Activated naive CD4-positive, alpha-beta T cell treated with anti-CD3 and anti-CD28 coated beads, Interleukin-2, amount 10 ng/mL, durations not matched to agents 7 days and 5 days (primary cell): ENCODE data around the gene IMMP2L.

Experiments
- CTCF ChIA-PET: fragments of 350-600 bp; sonication (Branson Sonifier 250); formaldehyde crosslinking; loops from one replicate; lab custom pipeline; 2021; ENCODE audit warnings: antibody characterized with exemption; lab: Charles Lee
- DNase-seq: peaks from one replicate; pipeline ENCODE4 v3.0.0-alpha.2; 2020
- H3K27ac Mint-ChIP-seq: one replicate; pipeline ENCODE4 v1.8.0; 2021; ENCODE audit warnings: mild to moderate bottlenecking, moderate library complexity, mixed read lengths
- H3K27me3 Mint-ChIP-seq: one replicate; pipeline ENCODE4 v1.8.0; 2021; ENCODE audit warnings: mild to moderate bottlenecking, mixed read lengths
- H3K36me3 Mint-ChIP-seq: one replicate; pipeline ENCODE4 v1.8.0; 2021; ENCODE audit warnings: mixed read lengths
- H3K4me1 Mint-ChIP-seq: one replicate; pipeline ENCODE4 v1.8.0; 2021; ENCODE audit warnings: mixed read lengths
- H3K4me3 Mint-ChIP-seq: one replicate; pipeline ENCODE4 v1.8.0; 2021; ENCODE audit warnings: mild to moderate bottlenecking, moderate library complexity, mixed read lengths
- H3K9me3 Mint-ChIP-seq: one replicate; pipeline ENCODE4 v1.8.0; 2021; ENCODE audit warnings: mixed read lengths

IMMP2L gene

GRCh38 chr7:111531993-111532392 is 30.3 kb downstream of the IMMP2L start:
- H3K9me3 Mint-ChIP-seq, result no peaks in the 10 kb centered on the region
- no peak for DNase-seq
- H3K36me3 Mint-ChIP-seq, result no peaks in the 10 kb centered on the region
- peaks cover 11% of the 10 kb centered on the region for H3K4me1 Mint-ChIP-seq
- no peaks in the 10 kb centered on the region for H3K27me3 Mint-ChIP-seq
- no peak overlapping the region for H3K27ac Mint-ChIP-seq
- CTCF ChIA-PET, result no interaction called here
- H3K4me3 Mint-ChIP-seq, result no peak overlapping the region

- Mint-ChIP-seq H3K4me1 (peaks cover 11% of the 10 kb centered on the region), H3K9me3 (no peaks in the 10 kb centered on the region), H3K27me3 (no peaks in the 10 kb centered on the region), H3K27ac (no peak overlapping the region), H3K4me3 (no peak overlapping the region), H3K36me3 (no peaks in the 10 kb centered on the region)
- CTCF ChIA-PET, result no interaction called here
- DNase-seq, result no peak
Measured at GRCh38 chr7:111530356-111530668, 32.0 kb downstream of the IMMP2L start.

GRCh38 chr7:111529507-111530355 is 32.6 kb downstream of the IMMP2L start:
- Mint-ChIP-seq H3K36me3 (no peaks in the 10 kb centered on the region), H3K4me1 (peaks cover 11% of the 10 kb centered on the region), H3K27ac (no peak overlapping the region), H3K4me3 (no peak overlapping the region), H3K9me3 (no peaks in the 10 kb centered on the region), H3K27me3 (no peaks in the 10 kb centered on the region)
- no peak for DNase-seq
- CTCF ChIA-PET, result no interaction called here

GRCh38 chr7:111528331-111528730 is 34.0 kb downstream of the IMMP2L start:
- no peaks in the 10 kb centered on the region for H3K27me3 Mint-ChIP-seq
- H3K4me3 Mint-ChIP-seq, result no peak overlapping the region
- DNase-seq, result no peak
- no peaks in the 10 kb centered on the region for H3K36me3 Mint-ChIP-seq
- CTCF ChIA-PET, result no interaction called here
- H3K9me3 Mint-ChIP-seq, result no peaks in the 10 kb centered on the region
- no peak overlapping the region for H3K27ac Mint-ChIP-seq
- H3K4me1 Mint-ChIP-seq, result peaks cover 11% of the 10 kb centered on the region

GRCh38 chr7:111527545-111527944 is 34.7 kb downstream of the IMMP2L start:
- Mint-ChIP-seq H3K9me3 (no peaks in the 10 kb centered on the region), H3K27me3 (no peaks in the 10 kb centered on the region), H3K36me3 (no peaks in the 10 kb centered on the region), H3K4me3 (no peak overlapping the region), H3K4me1 (peaks cover 11% of the 10 kb centered on the region), H3K27ac (no peak overlapping the region)
- CTCF ChIA-PET, result no interaction called here
- no peak for DNase-seq

- H3K9me3 Mint-ChIP-seq, result no peaks in the 10 kb centered on the region
- no peaks in the 10 kb centered on the region for H3K27me3 Mint-ChIP-seq
Measured at GRCh38 chr7:111525100-111525499, 37.2 kb downstream of the IMMP2L start.

GRCh38 chr7:111521660-111522059 is 40.6 kb downstream of the IMMP2L start:
- Mint-ChIP-seq H3K27me3 (no peaks in the 10 kb centered on the region), H3K36me3 (peaks cover 1% of the 10 kb centered on the region)

More at GRCh38 chr7:111525100-111525499, 37.2 kb downstream of the IMMP2L start:
- no peak for DNase-seq
- Mint-ChIP-seq H3K4me1 (peaks cover 11% of the 10 kb centered on the region), H3K4me3 (no peak overlapping the region), H3K27ac (no peak overlapping the region), H3K36me3 (peaks cover 1% of the 10 kb centered on the region)
- CTCF ChIA-PET, result no interaction called here

GRCh38 chr7:111518264-111518663 is 44.0 kb downstream of the IMMP2L start:
- no peaks in the 10 kb centered on the region for H3K27me3 Mint-ChIP-seq
- DNase-seq, result no peak
- H3K4me3 Mint-ChIP-seq, result no peak overlapping the region
- CTCF ChIA-PET, result no interaction called here
- no peak overlapping the region for H3K27ac Mint-ChIP-seq
- H3K4me1 Mint-ChIP-seq, result no peaks in the 10 kb centered on the region
- no peaks in the 10 kb centered on the region for H3K9me3 Mint-ChIP-seq
- H3K36me3 Mint-ChIP-seq, result peaks cover 1% of the 10 kb centered on the region

More at GRCh38 chr7:111521660-111522059, 40.6 kb downstream of the IMMP2L start:
- CTCF ChIA-PET, result no interaction called here
- H3K4me1 Mint-ChIP-seq, result no peaks in the 10 kb centered on the region
- no peak overlapping the region for H3K27ac Mint-ChIP-seq
- no peak overlapping the region for H3K4me3 Mint-ChIP-seq
- DNase-seq, result no peak
- no peaks in the 10 kb centered on the region for H3K9me3 Mint-ChIP-seq

GRCh38 chr7:111517549-111517951 is 44.7 kb downstream of the IMMP2L start:
- Mint-ChIP-seq H3K4me3 (no peak overlapping the region), H3K27me3 (no peaks in the 10 kb centered on the region), H3K9me3 (no peaks in the 10 kb centered on the region), H3K36me3 (peaks cover 1% of the 10 kb centered on the region), H3K4me1 (no peaks in the 10 kb centered on the region), H3K27ac (no peak overlapping the region)
- CTCF ChIA-PET, result no interaction called here
- DNase-seq, result no peak

GRCh38 chr7:111516612-111517011 is 45.7 kb downstream of the IMMP2L start:
- Mint-ChIP-seq H3K36me3 (peaks cover under 1% of the 10 kb centered on the region), H3K4me1 (no peaks in the 10 kb centered on the region), H3K27me3 (no peaks in the 10 kb centered on the region), H3K9me3 (no peaks in the 10 kb centered on the region), H3K27ac (no peak overlapping the region), H3K4me3 (no peak overlapping the region)
- no peak for DNase-seq
- CTCF ChIA-PET, result no interaction called here

- H3K27me3 Mint-ChIP-seq, result no peaks in the 10 kb centered on the region
- no peak overlapping the region for H3K27ac Mint-ChIP-seq
- H3K4me1 Mint-ChIP-seq, result no peaks in the 10 kb centered on the region
- H3K4me3 Mint-ChIP-seq, result no peak overlapping the region
- H3K9me3 Mint-ChIP-seq, result no peaks in the 10 kb centered on the region
- DNase-seq, result no peak
- H3K36me3 Mint-ChIP-seq, result no peaks in the 10 kb centered on the region
- CTCF ChIA-PET, result no interaction called here
Measured at GRCh38 chr7:111513566-111513965, 48.7 kb downstream of the IMMP2L start.

- Mint-ChIP-seq H3K27ac (no peak overlapping the region), H3K9me3 (no peaks in the 10 kb centered on the region), H3K4me1 (no peaks in the 10 kb centered on the region)
Measured at GRCh38 chr7:111511845-111512244, 50.4 kb downstream of the IMMP2L start.

GRCh38 chr7:111510584-111511378 is 51.5 kb downstream of the IMMP2L start:
- CTCF ChIA-PET, result no interaction called here
- no peak for DNase-seq
- H3K4me1 Mint-ChIP-seq, result no peaks in the 10 kb centered on the region
- H3K9me3 Mint-ChIP-seq, result no peaks in the 10 kb centered on the region
- no peaks in the 10 kb centered on the region for H3K36me3 Mint-ChIP-seq
- H3K27me3 Mint-ChIP-seq, result no peaks in the 10 kb centered on the region
- no peak overlapping the region for H3K27ac Mint-ChIP-seq
- H3K4me3 Mint-ChIP-seq, result no peak overlapping the region

More at GRCh38 chr7:111511845-111512244, 50.4 kb downstream of the IMMP2L start:
- no peak for DNase-seq
- H3K36me3 Mint-ChIP-seq, result no peaks in the 10 kb centered on the region
- CTCF ChIA-PET, result no interaction called here
- H3K4me3 Mint-ChIP-seq, result no peak overlapping the region
- no peaks in the 10 kb centered on the region for H3K27me3 Mint-ChIP-seq

- Mint-ChIP-seq H3K27me3 (no peaks in the 10 kb centered on the region), H3K4me1 (no peaks in the 10 kb centered on the region), H3K4me3 (no peak overlapping the region), H3K9me3 (no peaks in the 10 kb centered on the region), H3K27ac (no peak overlapping the region), H3K36me3 (no peaks in the 10 kb centered on the region)
- CTCF ChIA-PET, result no interaction called here
- DNase-seq, result no peak
Measured at GRCh38 chr7:111510062-111510461, 52.2 kb downstream of the IMMP2L start.

GRCh38 chr7:111509288-111509687 is 53.0 kb downstream of the IMMP2L start:
- H3K4me3 Mint-ChIP-seq, result no peak overlapping the region
- no peak for DNase-seq
- CTCF ChIA-PET, result no interaction called here
- H3K27ac Mint-ChIP-seq, result no peak overlapping the region
- no peaks in the 10 kb centered on the region for H3K9me3 Mint-ChIP-seq
- no peaks in the 10 kb centered on the region for H3K27me3 Mint-ChIP-seq
- H3K4me1 Mint-ChIP-seq, result no peaks in the 10 kb centered on the region
- H3K36me3 Mint-ChIP-seq, result no peaks in the 10 kb centered on the region
